ENCODE results near the gene TGM2. TPM values are rescaled to one million over a fixed set of nuclear protein-coding genes. Genes with fewer than 3 reads are reported as not detected.
A peak's percentile ranks its signal among the peaks of the same experiment; 100 is the strongest.
"Not testable (repeated sequence)": the region's sequence is repeated elsewhere in the genome, so short reads cannot be mapped to it uniquely, and the experiment has no call there.

Gene TGM2
- total and polyA plus RNA-seq, 4 donors: 44.2 to 561 (median 321) TPM

DNA sequence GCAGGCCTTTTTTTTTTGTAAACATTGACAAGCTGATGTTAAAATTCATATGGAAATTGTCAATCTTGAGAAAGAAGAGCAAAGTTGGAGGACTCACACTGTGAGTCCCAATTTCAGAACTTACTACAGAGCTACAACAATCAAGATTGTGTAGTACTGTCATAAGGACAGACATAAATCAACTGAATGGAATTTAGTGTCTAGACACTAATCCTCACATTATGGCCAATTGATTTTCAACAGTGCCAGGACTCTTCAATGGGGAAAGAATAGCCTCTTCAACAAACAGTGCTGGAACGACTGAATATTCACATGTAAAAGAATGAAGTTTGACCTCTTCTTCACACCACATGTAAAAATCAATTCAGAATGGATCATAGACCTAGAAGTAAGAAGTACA lies 60.8 kb downstream of the TGM2 start:
- Histone ChIP-seq H3K27me3 (ENCODE audit: control insufficient read depth in 1 of 2, insufficient read depth in 2 of 2, low read length in 1 of 2) (no peaks in the 10 kb centered on the region), H3K27ac (ENCODE audit: low read depth in 1 of 2, low read length in 2 of 2) (no peak overlapping the region), H3K4me1 (ENCODE audit: control insufficient read depth in 1 of 2, insufficient read depth in 2 of 2, low read length in 2 of 2) (peaks cover 3 to 9% of the 10 kb centered on the region in 2 donors), H3K9me3 (ENCODE audit: control insufficient read depth, low read length) (no peaks in the 10 kb centered on the region), H3K4me3 (ENCODE audit: low read length in 2 of 2) (no peak overlapping the region), H3K36me3 (ENCODE audit: control insufficient read depth in 1 of 2, insufficient read depth in 2 of 2, low read length in 1 of 2) (no peaks in the 10 kb centered on the region)
- DNase-seq: no peak
- no peak for ATAC-seq (ENCODE audit: low FRiP score)
- 12 to 16% methylated on average over 1 of the region's 1 CpG for whole genome bisulfite sequencing, 2 donors
- intact Hi-C loops (cut with DNase I): no loop called here

DNA sequence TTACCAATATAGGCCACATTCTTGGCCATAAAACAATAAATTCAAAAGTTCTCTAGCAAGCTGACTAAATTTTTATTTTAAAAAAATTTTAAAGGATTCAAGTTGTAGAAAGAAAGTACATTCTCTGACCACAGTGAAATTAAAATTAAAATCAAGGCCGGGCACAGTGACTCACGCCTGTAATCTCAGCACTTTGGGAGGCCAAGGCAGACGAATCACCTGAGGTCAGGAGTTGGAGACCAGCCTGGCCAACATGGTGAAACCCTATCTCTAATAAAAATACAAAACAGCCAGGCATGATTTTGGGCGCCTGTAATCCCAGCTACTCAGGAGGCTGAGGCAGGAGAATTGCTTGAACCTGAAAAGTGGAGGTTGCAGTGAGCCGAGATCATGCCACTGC lies 62.9 kb downstream of the TGM2 start:
- H3K27me3 ChIP-seq (ENCODE audit: control insufficient read depth in 1 of 2, insufficient read depth in 2 of 2, low read length in 1 of 2); intact Hi-C loops (cut with DNase I); H3K27ac ChIP-seq (ENCODE audit: low read depth in 1 of 2, low read length in 2 of 2); H3K4me3 ChIP-seq (ENCODE audit: low read length in 2 of 2); DNase-seq; H3K4me1 ChIP-seq (ENCODE audit: control insufficient read depth in 1 of 2, insufficient read depth in 2 of 2, low read length in 2 of 2); H3K9me3 ChIP-seq (ENCODE audit: control insufficient read depth, low read length); ATAC-seq (ENCODE audit: low FRiP score); H3K36me3 ChIP-seq (ENCODE audit: control insufficient read depth in 1 of 2, insufficient read depth in 2 of 2, low read length in 1 of 2): not testable (repeated sequence)
- WGBS, 2 donors: 24% methylated on average over 5 of the region's 5 CpGs

DNA sequence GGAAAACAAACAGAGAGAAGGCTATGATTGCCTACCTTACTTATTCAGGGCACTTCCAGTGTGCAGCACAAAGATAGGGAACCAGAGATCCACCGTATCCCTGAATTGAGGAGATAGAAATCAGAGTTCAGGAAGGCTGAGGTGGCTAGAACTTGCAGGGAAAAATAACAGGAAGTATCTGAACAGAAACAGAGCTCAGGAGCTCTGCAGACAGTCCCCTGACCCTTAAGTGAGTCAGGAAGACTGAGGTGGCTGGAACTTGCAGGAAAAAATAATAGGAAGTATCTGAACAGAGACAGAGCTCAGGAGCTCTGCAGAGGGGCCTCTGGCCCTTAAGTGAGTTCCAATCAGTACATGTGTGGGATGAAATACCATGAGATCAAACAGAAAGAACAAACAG lies 66.1 kb downstream of the TGM2 start:
- H3K27me3 ChIP-seq (ENCODE audit: control insufficient read depth in 1 of 2, insufficient read depth in 2 of 2, low read length in 1 of 2): no peaks in the 10 kb centered on the region
- DNase-seq (no peak), ATAC-seq (ENCODE audit: low FRiP score) (no peak)
- peaks cover 2 to 3% of the 10 kb centered on the region in 2 donors for H3K4me1 ChIP-seq (ENCODE audit: control insufficient read depth in 1 of 2, insufficient read depth in 2 of 2, low read length in 2 of 2)
- no peaks in the 10 kb centered on the region for H3K9me3 ChIP-seq (ENCODE audit: control insufficient read depth, low read length)
- peak overlapping the region; percentile 9 to 44 for H3K27ac ChIP-seq (ENCODE audit: low read depth in 1 of 2, low read length in 2 of 2)
- H3K36me3 ChIP-seq (ENCODE audit: control insufficient read depth in 1 of 2, insufficient read depth in 2 of 2, low read length in 1 of 2): no peaks in the 10 kb centered on the region
- intact Hi-C loops (cut with DNase I): no loop called here
- H3K4me3 ChIP-seq (ENCODE audit: low read length in 2 of 2): no peak overlapping the region
- 82 to 85% methylated on average over 1 of the region's 1 CpG for WGBS, 2 donors

DNA sequence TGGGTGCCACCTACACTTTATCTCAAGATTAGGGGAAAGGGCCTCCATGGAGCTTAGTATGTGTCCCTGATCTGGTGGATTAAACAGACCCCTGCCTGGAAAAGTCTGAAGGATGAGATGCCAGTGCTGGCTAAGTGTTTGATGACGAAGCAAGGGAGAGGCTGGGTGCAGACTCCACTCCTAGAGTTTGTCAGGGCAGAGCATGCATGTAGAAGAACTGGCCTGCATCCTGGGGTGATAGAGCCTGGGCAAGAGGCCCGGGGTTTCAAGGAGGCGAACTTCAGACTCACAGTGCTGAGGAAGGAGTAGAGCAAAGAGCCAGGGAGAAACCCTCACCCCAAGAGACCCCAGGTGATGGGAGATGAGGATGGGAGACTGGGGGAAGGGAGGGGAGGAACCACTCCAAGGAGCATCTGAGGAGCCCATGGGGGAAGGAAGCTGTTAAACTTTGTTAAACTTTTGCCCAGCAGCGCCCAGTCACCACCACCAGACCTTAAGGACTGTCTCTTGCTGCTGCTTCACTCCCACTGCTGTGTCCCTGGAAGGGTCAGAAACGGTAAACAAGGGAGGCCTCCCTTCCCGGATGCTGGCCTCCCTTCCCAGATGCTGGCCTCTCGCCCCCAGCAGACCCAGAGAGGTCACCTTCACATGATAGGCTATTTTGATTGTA lies 69.9 kb downstream of the TGM2 start:
- Histone ChIP-seq H3K4me1 (ENCODE audit: control insufficient read depth in 1 of 2, insufficient read depth in 2 of 2, low read length in 2 of 2) (peaks cover 0 to 2% of the 10 kb centered on the region in 2 donors), H3K27me3 (ENCODE audit: control insufficient read depth in 1 of 2, insufficient read depth in 2 of 2, low read length in 1 of 2) (no peaks in the 10 kb centered on the region), H3K27ac (ENCODE audit: low read depth in 1 of 2, low read length in 2 of 2) (no peak overlapping the region), H3K4me3 (ENCODE audit: low read length in 2 of 2) (no peak overlapping the region), H3K9me3 (ENCODE audit: control insufficient read depth, low read length) (no peaks in the 10 kb centered on the region), H3K36me3 (ENCODE audit: control insufficient read depth in 1 of 2, insufficient read depth in 2 of 2, low read length in 1 of 2) (no peaks in the 10 kb centered on the region)
- ATAC-seq (ENCODE audit: low FRiP score) (no peak), DNase-seq (no peak)
- intact Hi-C loops (cut with DNase I): no loop called here
- 46% methylated on average over 7 of the region's 7 CpGs for WGBS, 2 donors

DNA sequence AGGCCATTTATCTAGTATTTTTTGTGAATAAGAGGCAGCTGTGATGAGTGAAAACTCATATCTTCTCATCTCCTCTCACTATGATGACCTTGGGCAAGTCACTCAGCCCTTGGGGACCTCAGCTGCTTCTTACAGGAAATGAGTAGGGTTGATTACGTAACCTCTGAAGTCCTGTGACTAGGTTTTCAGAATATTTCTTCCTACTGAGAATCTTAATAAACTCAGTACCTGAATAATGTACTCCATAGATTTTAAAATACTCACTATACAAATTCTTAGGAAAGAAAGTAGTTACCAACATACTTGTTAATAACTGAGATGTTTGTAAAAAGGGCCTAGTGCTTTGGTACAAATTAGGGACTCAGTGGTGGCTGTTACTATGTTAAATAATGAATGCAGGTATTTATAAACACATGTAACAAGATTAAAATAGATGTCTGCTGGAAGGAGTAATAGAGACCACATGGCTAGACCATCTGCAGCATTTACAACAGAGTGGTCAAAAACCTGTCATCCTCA lies 70.6 kb downstream of the TGM2 start:
- peak; percentile 64 for ATAC-seq (ENCODE audit: low FRiP score)
- WGBS, 2 donors: 49 to 70% methylated on average over 1 of the region's 1 CpG
- Histone ChIP-seq H3K9me3 (ENCODE audit: control insufficient read depth, low read length) (no peaks in the 10 kb centered on the region), H3K27ac (ENCODE audit: low read depth in 1 of 2, low read length in 2 of 2) (no peak overlapping the region), H3K4me3 (ENCODE audit: low read length in 2 of 2) (no peak overlapping the region), H3K36me3 (ENCODE audit: control insufficient read depth in 1 of 2, insufficient read depth in 2 of 2, low read length in 1 of 2) (peaks cover 0 to 3% of the 10 kb centered on the region in 2 donors), H3K27me3 (ENCODE audit: control insufficient read depth in 1 of 2, insufficient read depth in 2 of 2, low read length in 1 of 2) (no peaks in the 10 kb centered on the region), H3K4me1 (ENCODE audit: control insufficient read depth in 1 of 2, insufficient read depth in 2 of 2, low read length in 2 of 2) (peaks cover 0 to 2% of the 10 kb centered on the region in 2 donors)
- intact Hi-C loops (cut with DNase I): no loop called here
- DNase-seq: peak in 1 of 2 donors; percentile 66

DNA sequence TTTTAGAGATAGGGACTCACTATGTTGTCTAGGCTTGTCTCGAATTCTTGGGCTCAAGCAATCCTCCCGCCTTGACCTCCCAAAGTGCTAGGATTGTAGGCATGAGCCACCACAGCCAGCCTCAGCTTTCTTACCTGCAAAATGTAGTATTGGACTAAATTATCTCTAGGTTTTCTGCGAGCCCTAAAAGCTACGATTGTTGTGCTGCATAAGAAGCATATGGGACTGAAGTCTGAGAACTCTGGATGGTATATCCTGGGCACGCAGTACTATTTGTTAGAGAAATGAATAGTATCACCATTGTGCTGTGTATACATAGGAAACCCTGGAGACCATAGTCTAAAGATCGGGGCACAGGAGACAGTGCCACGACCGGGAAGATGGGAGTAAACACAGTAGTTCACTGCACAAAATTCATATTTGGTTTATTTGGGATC lies 71.4 kb downstream of the TGM2 start:
- no peak overlapping the region for H3K27ac ChIP-seq (ENCODE audit: low read depth in 1 of 2, low read length in 2 of 2)
- WGBS, 2 donors: 92 to 95% methylated on average over 8 of the region's 8 CpGs
- no peak overlapping the region for H3K4me3 ChIP-seq (ENCODE audit: low read length in 2 of 2)
- intact Hi-C loops (cut with DNase I): no loop called here
- H3K36me3 ChIP-seq (ENCODE audit: control insufficient read depth in 1 of 2, insufficient read depth in 2 of 2, low read length in 1 of 2): peaks cover 0 to 3% of the 10 kb centered on the region in 2 donors
- H3K4me1 ChIP-seq (ENCODE audit: control insufficient read depth in 1 of 2, insufficient read depth in 2 of 2, low read length in 2 of 2): peaks cover 0 to 2% of the 10 kb centered on the region in 2 donors
- H3K9me3 ChIP-seq (ENCODE audit: control insufficient read depth, low read length): no peaks in the 10 kb centered on the region
- DNase-seq (no peak), ATAC-seq (ENCODE audit: low FRiP score) (no peak)
- no peaks in the 10 kb centered on the region for H3K27me3 ChIP-seq (ENCODE audit: control insufficient read depth in 1 of 2, insufficient read depth in 2 of 2, low read length in 1 of 2)

DNA sequence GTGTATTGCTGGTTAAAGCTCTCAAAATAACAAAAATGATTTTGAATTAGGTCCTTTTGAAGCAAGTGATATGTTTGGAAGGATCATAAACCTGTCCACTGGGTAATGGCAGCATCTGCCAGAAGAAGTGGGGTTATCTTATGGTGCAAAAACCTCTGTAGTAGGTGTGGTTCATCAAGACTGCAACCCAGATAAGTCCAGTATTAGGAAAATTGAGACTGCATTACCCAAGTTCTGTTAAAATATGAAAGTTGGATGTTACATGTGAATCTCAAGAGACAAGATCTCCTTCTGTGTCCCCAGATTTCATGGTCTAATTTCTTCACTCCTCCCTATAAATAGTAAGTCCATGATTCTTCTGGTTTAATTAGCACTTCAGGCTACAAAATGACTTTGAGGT lies 72.2 kb downstream of the TGM2 start:
- H3K4me3 ChIP-seq (ENCODE audit: low read length in 2 of 2): no peak overlapping the region
- H3K27ac ChIP-seq (ENCODE audit: low read depth in 1 of 2, low read length in 2 of 2): no peak overlapping the region
- peaks cover 2 to 3% of the 10 kb centered on the region in 2 donors for H3K36me3 ChIP-seq (ENCODE audit: control insufficient read depth in 1 of 2, insufficient read depth in 2 of 2, low read length in 1 of 2)
- H3K4me1 ChIP-seq (ENCODE audit: control insufficient read depth in 1 of 2, insufficient read depth in 2 of 2, low read length in 2 of 2): peaks cover 0 to 2% of the 10 kb centered on the region in 2 donors
- no peaks in the 10 kb centered on the region for H3K9me3 ChIP-seq (ENCODE audit: control insufficient read depth, low read length)
- intact Hi-C loops (cut with DNase I): no loop called here
- no peak for ATAC-seq (ENCODE audit: low FRiP score)
- no peak for DNase-seq
- H3K27me3 ChIP-seq (ENCODE audit: control insufficient read depth in 1 of 2, insufficient read depth in 2 of 2, low read length in 1 of 2): no peaks in the 10 kb centered on the region

DNA sequence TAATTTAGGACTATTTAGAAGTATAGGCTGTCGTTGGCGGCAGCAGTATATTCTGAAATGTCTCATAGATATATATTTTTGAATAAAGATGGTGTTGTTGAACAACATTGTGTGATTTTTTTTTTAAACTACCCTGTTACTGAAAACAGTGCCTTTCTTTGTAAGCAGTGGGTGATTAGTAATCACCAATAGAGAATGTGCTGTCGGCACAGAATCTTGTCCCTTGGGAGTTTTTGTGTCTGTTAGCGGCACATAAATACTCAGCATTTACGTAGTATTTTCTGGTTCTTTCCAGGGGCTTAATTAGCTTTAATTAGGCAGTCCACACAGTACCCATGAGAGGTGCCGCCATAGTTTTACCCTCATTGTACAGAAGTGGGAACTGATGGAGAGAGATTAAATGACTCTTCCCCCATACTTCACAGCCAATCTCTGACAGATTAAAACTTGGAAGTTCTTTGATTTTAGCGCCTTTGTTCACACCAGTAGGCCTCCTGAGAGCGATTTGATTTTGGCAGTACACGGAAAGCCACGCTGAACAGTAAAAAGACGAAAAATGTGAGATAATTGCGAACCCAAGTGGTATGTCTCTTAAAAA lies 72.7 kb downstream of the TGM2 start:
- no peaks in the 10 kb centered on the region for H3K4me1 ChIP-seq (ENCODE audit: control insufficient read depth in 1 of 2, insufficient read depth in 2 of 2, low read length in 2 of 2)
- intact Hi-C loops (cut with DNase I): no loop called here
- 92 to 95% methylated on average over 12 of the region's 12 CpGs for WGBS, 2 donors
- H3K4me3 ChIP-seq (ENCODE audit: low read length in 2 of 2): no peak overlapping the region
- DNase-seq (no peak), ATAC-seq (ENCODE audit: low FRiP score) (no peak)
- peaks cover 3 to 4% of the 10 kb centered on the region in 2 donors for H3K36me3 ChIP-seq (ENCODE audit: control insufficient read depth in 1 of 2, insufficient read depth in 2 of 2, low read length in 1 of 2)
- H3K9me3 ChIP-seq (ENCODE audit: control insufficient read depth, low read length): no peaks in the 10 kb centered on the region
- H3K27me3 ChIP-seq (ENCODE audit: control insufficient read depth in 1 of 2, insufficient read depth in 2 of 2, low read length in 1 of 2): no peaks in the 10 kb centered on the region
- H3K27ac ChIP-seq (ENCODE audit: low read depth in 1 of 2, low read length in 2 of 2): no peak overlapping the region
